ENCODE measurements around the gene SLAMF7.

GRCh38 chr1:160741612-160742348, 2.7 kb downstream of the SLAMF7 start:
- TF ChIP-seq HDAC2 (IDR thresholded peaks at IDR 0.05) (no peak), HOXA7 (CRISPR knock-in tag; IDR thresholded peaks at IDR 0.05) (no peak), KDM5A (IDR thresholded peaks at IDR 0.05) (no peak)

Data from A549 (cell line).